NCI-H345 (cell line): ENCODE measurements around the gene ARL10.

Experiments used
- DNase-seq: peaks from one replicate; lab custom pipeline; 2025; lab: John Stamatoyannopoulos, UW

The ARL10 gene

DNA sequence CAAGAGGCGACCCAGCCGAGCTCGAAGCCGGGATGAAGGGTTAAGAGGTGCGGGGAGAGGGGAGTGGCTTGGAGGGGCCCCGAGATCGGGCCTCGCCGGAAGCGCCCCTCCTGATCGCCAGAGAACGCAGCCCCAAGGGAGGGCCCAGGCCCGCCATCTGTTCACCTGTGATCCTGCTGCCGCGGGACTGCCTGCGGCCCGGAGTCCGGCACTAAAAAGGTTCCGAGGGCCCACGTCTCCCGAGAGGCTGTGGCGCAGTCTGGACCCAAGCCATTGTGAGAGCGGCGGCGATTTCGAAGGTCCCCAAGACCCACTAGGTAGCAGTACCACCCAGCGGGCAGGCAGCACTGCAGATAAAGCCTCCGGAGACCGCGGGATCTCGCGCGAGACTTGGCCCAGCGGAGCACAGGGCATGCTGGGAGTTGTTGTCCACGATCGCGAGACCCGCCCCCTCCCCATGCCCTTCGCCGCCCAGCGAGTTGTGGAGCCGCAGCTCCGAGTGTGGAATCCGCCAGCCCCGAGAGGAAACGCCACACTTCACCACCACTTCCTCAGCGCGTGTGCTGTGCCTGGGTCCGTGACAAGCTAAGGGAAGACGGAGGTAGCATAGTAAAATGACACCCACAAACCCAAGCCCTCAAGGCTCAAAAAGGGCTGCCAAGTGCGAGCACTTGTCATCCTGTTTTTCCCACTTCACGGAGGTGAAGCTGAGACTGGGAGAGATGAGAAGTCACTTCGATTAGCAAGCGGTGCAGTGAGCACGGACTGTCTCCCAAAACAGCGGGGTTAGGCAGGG is 3.7 kb upstream of the ARL10 start, which contains the start of gene KIAA1191:
Gene KIAA1191 (minus strand): TSS at position 328 of the 796 bp plus-strand sequence. CDS start 2,256 bp downstream, outside the sequence.
- DNase-seq, result peak; percentile 94

DNA sequence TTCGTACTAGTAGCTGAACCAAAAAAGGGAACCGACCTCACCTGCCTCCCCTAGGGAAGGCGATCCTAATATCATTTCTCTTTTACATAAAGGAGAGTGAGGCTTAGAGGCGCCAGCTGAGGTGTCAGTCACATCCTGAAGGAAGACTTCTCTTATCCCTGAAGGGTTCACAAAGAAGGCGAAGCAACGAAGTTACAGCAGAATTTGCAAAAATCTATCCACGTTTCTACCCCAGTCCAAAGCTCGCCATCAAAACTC is 3.1 kb upstream of the ARL10 start:
- no peak for DNase-seq

DNA sequence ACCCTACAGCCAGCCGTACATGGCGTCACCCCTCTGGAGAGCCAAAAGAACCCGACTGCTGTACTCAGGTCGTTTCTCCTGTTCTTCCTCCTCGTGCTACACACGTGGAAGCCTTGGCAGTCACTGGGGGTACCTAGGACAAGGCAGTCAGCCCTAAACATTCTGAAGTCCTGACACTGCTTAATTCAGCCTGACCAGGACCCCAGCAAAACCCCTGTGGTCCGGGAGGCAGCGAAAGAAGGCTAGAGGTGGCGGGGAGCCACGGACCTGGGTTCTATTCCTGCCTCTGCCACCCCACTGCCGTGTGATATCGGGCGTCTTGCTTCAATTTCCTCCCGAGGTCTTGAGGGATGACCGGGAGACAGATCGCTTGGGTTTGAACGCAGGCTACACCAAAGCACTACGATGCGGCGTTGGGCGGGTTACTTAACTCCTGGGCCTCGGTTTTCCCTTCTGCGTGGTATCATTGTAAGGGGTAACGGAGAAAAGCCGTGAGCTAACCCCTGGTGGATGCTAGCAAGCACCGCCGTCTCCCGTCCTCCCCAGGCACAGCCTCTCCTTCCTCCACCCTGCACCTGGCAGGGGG is 429 bp upstream of the ARL10 start:
- DNase-seq, result no peak

DNA sequence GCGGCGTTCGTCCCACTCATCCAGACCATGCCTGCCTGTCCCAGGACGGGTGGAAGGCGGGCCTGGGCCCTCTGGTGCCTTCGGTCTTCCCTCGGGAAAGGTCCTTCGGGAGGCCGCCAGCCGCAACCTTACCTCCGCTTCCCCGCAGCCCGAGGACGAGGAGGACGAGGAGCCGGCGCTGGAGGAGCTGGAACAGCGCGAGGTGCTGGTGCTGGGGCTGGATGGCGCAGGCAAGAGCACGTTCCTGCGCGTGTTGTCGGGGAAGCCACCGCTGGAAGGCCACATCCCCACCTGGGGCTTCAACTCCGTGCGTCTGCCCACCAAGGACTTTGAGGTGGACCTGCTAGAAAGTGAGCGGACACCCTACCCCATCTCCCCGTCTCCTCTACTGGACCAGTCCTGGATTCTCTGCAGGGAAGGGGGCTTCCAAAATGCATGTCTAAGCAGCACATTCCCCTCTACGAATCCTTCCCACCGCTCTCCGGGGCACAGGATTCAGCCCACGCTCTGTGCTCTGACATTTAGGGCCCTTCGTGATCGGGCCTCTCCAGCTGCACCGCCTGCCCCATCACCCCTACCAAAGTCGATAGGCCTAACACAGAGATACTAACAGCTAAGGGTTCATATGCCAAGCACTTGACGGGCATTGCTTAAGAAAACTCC is 1.1 kb downstream of the ARL10 start:
- no peak for DNase-seq

DNA sequence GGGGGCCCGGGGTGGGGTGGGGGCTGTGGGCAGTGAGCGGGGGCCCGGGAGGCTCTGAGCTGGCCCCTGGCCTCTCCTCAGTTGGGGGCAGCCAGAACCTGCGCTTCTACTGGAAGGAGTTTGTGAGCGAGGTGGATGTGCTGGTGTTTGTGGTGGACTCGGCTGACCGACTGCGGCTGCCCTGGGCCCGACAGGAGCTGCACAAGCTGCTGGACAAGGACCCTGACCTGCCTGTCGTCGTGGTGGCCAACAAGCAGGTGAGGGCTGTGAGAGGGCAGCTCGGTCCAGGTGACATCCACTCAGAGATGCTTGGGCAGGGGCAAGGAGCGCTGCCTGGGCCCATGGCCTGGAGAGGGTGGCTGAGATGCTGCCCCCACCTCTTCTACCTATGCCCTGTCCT is 3.4 kb downstream of the ARL10 start:
- DNase-seq, result no peak

DNA sequence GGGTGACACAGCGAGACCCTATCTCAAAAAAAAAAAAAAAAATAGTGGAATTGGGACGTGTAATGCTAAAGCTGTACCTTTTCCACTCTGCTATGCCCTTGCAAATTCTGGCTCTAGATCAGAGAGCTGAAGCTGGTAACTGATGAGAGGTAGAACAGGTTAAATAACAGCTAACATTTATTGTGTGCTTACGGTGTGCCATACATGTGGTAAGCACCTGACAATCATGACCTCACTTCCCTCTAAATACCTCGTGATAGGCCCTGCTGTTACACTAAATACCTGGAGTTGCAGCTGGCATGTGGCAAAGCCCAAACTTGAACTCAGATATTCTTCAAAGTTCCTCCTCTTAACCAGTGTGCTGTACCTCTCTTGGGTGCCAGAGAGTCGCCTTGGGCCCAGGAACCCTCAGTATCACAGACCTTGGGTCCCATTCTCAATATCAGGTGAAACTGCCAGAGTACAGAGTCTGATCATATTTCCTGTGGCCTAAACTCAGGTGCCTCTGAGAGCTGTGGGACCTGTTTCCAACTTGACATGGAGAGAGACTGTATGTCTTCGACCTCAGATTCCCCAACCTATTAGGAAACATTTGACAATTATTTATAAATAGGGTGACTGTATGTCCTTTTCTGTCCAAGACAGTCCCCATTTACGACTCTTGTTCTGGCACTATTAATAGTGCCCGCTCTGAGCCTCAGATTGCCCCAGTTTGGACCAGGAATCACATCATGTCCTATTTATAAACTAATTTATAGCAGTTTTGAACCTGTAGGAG is 4.8 kb downstream of the ARL10 start:
- DNase-seq, result no peak

DNA sequence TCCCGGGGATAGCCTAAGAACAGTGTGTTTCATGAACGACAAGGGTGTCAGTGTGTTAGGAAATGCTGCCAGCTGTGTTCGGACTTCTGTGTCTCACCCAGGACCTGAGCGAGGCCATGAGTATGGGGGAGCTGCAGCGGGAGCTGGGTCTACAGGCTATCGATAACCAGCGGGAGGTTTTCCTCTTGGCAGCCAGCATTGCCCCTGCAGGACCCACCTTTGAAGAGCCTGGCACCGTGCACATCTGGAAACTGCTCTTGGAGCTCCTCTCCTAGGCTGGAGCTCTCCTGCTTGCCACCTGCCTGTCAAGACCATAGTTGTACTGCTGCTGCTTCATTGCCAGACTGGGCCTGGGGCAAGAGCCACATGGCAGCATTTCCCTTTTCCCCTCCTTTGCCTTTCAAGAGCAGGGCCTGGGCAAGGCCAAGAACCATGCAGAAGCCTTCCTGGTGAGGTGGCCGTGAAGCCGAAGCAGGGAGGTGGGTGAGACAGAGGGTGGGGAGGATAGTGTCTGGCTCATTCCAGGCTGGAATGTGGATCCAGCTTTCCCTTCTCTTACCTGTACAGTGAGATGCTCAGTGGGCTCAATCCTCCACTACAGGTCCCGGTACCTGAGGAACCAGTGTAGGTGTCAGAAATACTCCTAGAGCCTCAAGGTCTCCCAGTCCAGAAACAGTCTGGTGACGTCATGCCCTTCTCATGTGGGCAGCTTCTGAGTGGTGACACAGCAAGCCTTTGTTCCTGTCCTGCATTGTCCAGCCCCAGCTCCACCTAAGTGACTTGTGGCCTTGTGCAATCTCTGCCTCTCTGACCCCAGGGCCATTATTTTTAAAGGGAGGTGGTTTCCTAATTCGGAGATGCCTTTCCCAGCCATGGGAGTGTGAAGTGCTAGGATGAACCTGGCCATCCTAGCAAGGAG is 6.6 kb downstream of the ARL10 start:
- DNase-seq, result no peak

DNA sequence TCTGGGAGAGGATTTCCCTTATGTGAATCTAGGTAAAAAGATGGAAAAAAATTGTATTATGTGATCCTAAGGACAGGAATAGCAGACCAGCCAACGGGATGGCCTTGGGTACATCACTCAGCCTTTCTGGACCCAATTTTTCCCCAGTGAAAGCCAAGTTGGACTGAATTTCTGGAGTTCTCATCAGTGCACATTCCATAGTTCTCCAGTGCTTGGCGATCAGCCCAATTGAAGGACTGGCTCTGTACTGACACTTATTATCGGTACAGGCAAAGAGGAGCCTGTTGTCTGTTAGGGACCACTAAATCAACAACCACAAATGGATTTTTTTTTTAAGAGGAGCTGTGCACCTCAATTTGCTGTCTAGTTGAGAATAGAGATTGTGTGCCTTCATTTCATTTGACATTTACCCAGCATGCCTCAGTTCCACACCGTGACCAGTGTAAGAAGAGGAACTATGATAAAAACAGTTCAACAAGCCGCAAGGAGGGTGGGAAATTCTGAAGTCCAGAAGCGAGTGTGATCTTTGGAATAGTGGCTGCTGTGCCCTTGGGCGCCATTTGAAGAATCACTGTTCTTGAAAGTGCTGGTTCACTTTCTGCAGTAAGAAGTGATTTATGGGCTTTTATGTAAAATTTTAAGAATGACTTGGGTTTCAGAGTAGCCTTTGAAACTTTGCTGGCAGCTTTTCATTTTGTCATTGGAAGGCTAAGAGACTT is 8.0 kb downstream of the ARL10 start:
- DNase-seq, result no peak

DNA sequence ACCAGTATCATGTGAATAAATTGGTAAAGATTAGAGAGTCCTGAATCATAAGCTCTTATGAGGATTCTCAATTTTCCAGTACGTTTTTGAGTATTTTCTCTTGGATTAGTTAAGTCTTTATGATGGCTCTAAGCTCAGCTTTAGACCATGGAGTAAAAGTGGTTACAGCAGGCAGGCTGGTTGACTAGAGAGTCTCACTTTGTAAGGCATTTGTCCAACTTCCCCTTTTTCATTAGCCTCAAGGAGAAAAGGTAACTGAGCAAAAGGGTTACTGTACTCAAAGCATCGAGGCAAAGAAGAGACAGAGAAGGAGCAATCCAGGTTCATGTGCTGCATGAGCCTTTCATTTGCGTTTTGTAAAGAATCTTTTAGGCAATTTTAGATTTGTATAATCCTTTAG is 14.6 kb downstream of the ARL10 start:
- no peak for DNase-seq

DNA sequence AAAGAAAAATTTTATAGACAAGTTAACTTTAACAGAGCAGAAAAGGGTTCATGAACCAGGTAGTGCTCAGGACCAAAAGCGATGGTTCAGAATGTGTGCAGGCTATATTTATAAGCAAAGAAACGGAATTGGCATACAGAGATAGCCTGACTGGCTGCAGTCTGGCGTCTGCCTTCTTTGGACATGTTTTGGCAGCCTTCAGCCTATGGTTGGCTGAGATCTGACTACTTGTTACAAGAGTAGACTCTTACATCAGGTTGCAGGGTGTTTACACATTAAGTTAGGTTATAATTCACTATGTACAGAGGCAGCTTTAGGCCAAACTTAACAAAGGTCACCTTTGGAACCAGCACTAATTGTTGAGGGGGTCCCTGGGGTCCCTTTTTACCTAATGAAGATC is 16.1 kb downstream of the ARL10 start:
- DNase-seq, result no peak

DNA sequence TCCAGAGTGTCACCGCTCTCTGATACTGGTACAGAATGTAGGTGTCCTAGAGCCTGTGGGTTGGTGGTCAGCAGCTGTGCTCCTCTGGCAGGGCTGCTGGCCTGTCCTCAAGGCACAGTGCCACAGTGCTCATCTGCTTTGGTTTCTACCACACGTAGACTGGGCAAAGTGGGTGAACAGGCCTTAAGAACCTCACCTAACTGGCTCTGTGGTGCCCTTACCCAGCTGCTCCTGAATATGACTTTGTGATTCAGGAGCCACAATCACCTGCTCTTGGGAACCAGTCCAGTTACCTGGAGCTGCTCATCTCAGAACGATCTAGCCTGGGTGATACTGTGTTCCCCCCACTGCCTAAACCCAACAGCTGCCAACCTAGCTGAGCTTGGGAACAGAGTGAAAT is 16.7 kb downstream of the ARL10 start:
- no peak for DNase-seq

DNA sequence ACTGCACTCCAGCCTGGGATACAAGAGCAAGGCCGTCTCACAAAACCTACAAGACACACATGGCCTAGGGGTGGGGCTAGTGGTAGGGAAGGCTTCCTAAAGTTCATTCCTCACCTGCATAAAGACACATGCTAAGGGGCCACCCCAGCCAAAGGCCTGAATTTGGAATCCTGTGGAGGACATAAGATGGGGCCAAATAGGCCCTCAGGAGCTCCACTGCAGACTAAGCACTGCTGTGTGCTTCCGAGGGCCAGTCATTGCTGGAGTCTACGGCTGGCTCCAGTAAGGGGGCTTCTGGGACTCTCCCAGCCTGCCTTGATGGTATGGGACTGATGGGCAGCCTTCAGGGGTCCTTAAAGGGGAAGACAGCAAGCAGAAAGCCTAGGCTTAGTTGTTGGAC is 17.4 kb downstream of the ARL10 start:
- no peak for DNase-seq

DNA sequence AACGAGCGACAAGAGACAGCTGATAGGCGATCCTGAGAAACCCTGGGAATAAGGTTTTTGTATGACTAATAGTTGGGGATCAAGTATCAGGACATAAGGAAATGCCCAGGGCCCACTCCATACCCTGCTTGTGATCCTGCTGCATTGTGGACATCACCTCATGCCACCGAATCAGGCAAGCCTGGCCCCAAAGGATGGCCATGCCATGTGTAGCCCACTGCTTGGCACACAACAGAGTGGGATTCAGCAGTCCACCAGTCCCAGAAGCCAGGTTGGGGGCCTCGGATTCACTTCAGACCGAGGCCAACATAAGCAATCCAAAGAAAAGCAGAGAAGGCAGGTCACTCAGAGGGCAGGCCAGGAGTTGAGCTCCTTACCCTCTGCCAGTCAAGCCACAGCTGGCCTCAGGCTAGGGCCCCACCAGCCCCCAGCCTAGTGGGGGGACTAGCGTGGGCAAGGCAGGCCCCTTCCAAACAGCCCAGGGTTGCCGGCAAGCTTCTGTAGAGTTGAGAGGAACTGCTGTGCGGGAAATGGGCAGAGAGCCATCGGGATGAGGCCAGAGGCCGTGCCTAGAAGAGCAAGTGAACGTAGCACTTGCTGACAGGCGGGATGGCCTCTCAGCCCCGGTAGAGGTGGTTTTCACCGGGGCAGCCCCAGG is 18.1 kb downstream of the ARL10 start:
- DNase-seq, result no peak

DNA sequence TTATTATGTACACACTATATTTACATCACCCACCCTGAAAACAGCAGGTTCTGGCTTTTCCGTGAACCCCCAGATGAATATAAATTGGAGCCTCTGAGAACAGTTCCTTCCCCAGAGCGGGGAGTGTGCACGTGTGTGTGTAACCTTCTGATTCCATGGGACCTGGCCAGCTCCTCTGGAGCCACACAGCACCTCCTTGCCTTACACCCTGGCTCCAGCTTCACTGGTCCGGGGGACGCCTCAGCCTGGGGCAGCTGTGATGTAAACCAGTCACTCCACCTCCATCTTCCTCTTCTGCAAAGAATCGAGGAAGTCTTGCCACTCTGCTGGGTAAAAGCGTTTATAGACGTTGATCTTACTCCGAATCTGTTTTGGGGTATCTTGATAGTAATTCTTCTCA is 18.7 kb downstream of the ARL10 start:
- no peak for DNase-seq

DNA sequence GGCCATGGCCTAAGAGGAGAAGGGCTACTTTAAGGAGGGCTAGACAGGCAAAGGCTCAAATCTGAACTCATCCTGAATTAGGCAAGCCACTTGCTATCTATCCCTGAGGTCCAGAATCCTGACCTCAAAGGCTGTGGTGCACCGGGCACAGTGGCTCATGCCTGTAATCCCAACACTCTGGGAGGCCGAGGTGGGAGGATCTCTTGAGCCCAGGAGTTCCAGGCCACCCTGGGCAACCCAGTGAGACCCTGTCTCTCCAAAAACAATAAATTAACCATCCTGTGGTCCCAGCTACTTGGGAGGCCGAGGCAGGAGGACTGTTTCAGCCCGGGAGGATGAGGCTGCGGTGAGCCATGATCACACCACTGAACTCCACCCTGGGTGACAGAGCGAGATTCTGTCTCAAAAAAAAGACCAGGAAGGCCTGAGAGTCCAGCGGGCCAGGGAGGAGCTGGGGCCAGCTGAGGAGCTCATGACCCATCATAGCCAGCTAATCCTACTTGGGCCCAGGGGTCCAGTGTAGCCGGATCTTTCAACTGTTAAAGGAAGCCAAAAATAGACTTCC is 19.2 kb downstream of the ARL10 start:
- DNase-seq, result no peak

DNA sequence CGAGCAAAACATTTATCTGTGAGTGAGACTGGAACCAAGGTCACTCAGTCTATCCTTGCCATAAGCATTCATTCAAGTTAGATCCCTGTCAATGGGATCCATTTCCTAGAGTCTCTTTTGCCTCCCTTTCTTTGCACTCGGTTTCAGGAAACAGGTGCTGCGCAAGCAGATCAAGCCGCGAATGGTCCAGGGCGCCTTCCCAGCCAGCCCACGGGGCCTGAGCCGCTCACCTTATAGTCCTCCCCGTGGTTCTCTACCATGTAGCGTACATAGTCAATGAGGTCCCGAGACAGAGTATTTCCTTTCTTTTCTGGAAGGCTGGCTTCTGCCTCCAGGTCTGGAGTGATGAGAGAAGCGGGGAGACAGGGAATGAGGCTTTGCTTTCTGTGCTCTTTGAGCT is 19.7 kb downstream of the ARL10 start:
- DNase-seq, result no peak

DNA sequence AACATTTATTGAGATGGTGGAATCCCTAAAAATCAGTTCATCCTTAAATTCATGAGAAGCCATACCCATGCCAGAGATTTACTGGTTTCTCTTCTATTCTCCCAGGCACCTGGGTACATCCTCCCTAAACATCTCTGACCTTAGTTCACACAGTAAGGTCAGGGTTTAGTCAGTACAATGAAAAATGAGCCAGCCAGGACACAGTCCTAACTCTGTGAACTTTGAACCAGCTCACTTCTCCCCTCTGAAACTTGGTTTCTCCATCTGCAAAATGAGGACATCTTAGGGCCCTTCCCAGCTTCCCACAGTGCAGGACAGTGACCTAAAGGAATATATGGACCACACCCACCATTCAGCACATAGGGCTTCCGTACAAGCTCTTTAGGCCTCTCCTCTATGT is 21.2 kb downstream of the ARL10 start:
- no peak for DNase-seq

DNA sequence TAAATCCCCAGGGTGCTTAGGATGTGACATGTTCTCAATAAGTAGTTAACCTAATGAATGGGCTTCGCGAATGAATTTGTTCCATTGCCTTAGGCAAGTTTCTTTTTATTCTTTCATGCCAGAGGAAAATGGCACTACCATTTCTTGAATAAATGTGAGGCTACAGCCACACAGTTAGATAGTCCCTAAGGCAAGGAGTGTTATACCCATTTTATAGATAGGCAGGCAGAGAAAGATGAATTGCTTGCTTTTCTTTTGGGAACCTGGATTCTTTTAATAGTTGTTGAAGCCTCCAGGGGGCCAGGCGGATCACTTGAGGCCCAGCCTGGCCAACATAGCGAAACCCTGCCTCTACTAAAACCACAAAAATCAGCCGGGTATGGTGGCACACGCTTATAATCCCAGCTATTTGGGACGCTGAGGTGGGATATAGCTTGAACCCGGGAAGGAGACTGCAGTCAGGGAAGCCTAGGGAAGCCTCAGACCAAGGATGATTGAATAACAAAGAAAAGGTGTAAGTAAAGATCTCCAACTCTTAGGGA is 22.2 kb downstream of the ARL10 start:
- no peak for DNase-seq

DNA sequence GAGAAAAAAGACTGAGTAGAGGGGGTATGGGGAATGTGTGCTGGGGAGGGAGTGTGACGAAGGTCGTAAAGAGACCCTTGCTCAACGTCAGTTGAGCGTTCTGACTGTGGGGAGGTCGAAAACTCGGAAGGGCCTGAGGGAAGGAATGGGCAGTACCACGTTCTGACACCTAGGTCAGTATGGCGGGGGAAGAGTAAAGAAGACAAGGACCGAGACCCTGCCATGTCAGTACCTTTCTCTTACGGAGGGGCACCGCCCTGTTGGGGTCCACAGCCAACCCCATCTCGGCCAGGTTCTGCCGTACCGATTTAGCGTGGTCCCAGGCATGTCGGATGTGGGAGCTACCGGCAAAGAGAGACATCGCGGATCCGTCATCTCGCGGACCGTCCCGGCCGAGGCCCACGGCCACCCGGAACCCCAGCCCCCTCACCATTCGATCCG is 22.7 kb downstream of the ARL10 start:
- DNase-seq, result no peak
